HAP-1 (cell line): Measurements from ENCODE around the gene NFYA.

Experiments
- DNase-seq, 2 experiments: peaks; one replicate each; pipeline ENCODE4 v3.0.0-alpha.2; 2016 to 2020; ENCODE audit warnings: low spot score in 2 of 2
- H3K27me3 ChIP-seq: fragments of 250-450 bp; sonication (Bioruptor Pico); 2 replicates; pipeline ENCODE4 v1.5.1; 2020; ENCODE audit warnings: low read depth, mild to moderate bottlenecking, moderate library complexity
- H3K36me3 ChIP-seq: fragments of 250-450 bp; sonication (Bioruptor Pico); replicated peaks from 2 replicates; pipeline ENCODE4 v1.5.1; 2020; ENCODE audit warnings: mild to moderate bottlenecking
- H3K4me1 ChIP-seq: fragments of 250-450 bp; sonication (Bioruptor Pico); 2 replicates; pipeline ENCODE4 v1.5.1; 2020; ENCODE audit warnings: mild to moderate bottlenecking
- H3K4me3 ChIP-seq: fragments of 250-450 bp; sonication (Bioruptor Pico); 2 replicates; pipeline ENCODE4 v1.5.1; 2020; ENCODE audit warnings: mild to moderate bottlenecking, moderate library complexity
- H3K9me3 ChIP-seq: fragments of 250-450 bp; sonication (Bioruptor Pico); 2 replicates; pipeline ENCODE4 v1.5.1; 2020; ENCODE audit warnings: mild to moderate bottlenecking, moderate library complexity
- in situ Hi-C: fragments of 300-500 bp; cut with MboI; formaldehyde crosslinking; loops from 3 replicates; pipeline ENCODE4 v1.14.3; 2020; ENCODE audit warnings: low sequenced_read_pairs, inconsistent platforms, mixed read lengths

Gene NFYA

DNA sequence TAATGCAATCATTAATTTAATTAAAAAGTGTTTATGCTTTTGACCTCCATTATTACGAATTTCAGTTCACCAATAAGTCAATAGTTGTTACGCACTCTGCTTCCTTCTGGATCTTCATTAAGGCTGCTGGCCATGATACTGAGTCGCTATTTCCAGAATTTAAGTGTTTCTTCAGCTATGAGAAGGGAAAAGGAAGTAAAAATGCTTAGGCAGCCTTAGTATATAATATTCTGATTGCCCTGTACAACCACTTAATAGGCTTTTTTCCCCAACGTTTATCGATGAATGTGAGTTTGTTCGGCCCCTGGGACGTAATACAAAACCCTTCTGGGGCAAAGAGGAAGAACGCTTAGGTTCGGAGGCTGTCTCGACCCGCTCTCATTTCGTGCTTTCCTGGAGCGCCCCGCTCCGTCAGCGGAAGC lies 1.3 kb upstream of the NFYA start:
- Histone ChIP-seq H3K4me3 (peak overlapping the region; percentile 81), H3K27me3 (no peaks in the 10 kb centered on the region), H3K9me3 (no peaks in the 10 kb centered on the region), H3K36me3 (peaks cover 16% of the 10 kb centered on the region), H3K4me1 (peaks cover 25% of the 10 kb centered on the region)
- no peak for DNase-seq
- in situ Hi-C loops = no loop called here

DNA sequence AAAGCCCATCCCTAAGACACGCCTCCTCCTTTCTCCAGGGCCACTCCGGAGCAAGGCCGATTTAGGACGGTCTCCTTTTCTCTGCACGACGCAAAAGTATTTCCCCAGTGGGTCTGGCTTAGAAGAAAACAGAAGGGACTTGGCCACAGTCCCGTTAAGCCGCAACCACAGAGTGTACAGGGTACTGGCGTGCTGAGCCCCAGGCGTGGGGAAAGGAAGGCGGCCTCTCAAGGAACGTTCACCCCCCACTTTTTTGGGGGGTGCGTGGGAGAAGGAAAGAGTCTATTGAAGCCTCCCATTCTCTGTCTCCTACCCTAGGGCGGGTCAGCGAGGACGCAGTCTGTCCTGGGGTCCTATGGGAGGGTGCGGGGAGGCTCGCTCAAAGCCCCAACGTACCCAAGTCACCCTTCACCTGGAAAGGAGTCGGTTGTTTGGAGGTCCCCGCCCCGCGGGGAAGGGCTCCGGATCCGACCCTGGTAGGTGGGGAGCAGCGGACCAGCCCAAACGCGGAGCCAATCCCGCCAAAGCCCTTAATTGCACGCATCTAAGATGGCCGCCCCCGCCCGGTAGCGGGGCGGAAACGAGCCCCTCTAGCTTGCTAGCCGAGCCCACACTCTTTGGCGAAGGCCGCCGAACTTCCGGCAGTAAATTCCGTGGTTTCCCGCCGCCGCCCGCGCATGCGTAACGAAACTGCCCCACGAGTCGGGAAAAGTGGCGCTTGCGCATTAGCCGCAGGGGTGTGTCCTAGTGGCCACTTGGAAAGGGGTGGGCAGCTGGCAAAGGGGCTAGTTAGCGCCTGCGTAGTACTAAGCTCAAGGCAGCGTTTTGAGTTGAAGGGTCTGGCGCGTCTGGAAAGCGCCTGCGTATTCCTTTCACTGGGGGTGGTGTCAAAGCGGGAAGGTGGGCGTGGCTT lies 595 bp upstream of the NFYA start, which contains the start of gene OARD1:
OARD1 (minus strand) TSS at position 434 of the 913 bp plus-strand sequence. CDS start 722 bp downstream, outside the sequence.
- peak; percentile 95 to 99 for DNase-seq
- Histone ChIP-seq H3K4me3 (peak within 1 kb of the TSS; percentile 81), H3K4me1 (peaks cover 25% of the 10 kb centered on the region), H3K27me3 (no peaks in the 10 kb centered on the region), H3K36me3 (peaks cover 13% of the 10 kb centered on the region; the same call in 1 of the 2 replicates), H3K9me3 (no peaks in the 10 kb centered on the region)
- in situ Hi-C loops = no loop called here

DNA sequence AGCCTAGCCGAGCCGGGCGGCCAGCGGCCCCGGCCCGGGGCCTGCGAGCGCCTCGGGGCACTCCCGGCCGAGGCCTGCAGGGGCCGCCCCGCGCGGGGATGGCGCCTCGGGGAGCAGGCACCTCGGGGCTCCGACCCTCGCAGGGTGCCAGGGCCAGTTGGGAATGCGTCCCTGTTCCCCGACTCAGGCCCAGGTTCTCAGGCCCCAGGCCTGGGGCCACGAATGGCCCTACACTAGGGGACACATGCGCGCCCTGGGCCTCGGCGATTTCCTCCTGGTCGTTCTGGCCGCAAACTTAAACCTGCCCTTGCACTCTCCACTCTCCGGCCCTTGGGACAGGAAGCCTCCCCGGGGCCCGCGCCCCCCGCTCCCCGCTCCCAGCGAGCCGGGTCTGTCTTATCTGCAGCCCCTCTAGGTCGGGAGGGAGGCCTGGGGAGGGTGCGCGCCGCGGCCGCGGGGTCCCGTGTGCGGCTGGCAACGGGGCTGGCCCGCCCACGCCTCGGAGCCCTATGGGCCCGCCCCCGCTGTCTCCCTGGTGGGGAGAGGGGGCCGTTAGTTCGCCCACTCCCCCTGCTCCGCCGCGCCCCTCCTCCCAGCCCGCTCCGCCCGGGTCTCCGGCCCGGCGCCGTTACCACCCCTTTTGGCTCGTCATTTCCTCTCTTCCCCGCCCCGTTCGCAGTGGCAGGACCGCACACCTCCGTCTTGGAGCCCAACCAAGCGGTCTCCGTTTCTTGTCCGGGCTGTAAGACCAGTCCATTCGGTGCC lies 611 bp downstream of the NFYA start:
- H3K4me1 ChIP-seq = peaks cover 25% of the 10 kb centered on the region
- no peaks in the 10 kb centered on the region for H3K27me3 ChIP-seq
- DNase-seq = peak; percentile 81 to 94
- H3K4me3 ChIP-seq = peak overlapping the region; percentile 81
- in situ Hi-C loops = no loop called here
- peaks cover 8% of the 10 kb centered on the region; the same call in 1 of the 2 replicates for H3K36me3 ChIP-seq
- no peaks in the 10 kb centered on the region for H3K9me3 ChIP-seq

DNA sequence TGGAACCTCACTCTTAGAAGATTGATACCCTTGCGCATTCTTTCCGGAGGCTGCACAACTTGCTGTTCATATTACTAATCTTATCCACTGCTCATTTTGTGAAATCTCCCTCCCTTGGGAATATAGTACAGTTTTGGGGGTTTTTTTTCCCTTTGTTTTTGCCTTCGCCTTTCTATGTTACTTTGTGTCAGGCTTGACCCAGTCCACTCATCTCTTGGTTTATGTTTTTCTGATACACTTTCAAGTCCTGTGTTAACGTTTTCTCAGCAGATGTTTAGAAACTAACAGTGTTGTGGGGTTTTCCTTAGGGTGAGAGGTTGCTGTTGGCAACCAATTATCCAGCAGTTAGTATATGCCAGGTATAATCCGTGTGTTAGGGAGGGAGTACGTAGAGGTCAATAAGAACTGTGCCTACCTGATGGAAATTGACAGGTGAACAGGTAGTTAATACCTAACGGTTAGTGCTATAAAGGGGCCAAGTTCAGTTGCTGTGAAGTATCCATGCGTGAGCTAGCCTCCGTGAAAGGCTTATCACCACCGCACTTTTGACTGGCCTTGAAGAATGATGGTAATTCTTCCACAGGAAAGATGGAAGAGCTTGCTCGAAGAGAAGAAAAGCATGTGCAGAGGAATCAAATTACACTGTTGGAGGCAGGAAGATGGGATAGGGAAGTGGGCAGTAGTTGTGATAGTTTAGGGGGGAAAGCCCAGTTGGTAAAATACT lies 1.4 kb downstream of the NFYA start:
- in situ Hi-C loops = no loop called here
- peaks cover 14% of the 10 kb centered on the region for H3K36me3 ChIP-seq
- peaks cover 25% of the 10 kb centered on the region for H3K4me1 ChIP-seq
- no peaks in the 10 kb centered on the region for H3K9me3 ChIP-seq
- no peaks in the 10 kb centered on the region for H3K27me3 ChIP-seq
- peak in 1 of 2 experiments; percentile 18 for DNase-seq
- peak overlapping the region; percentile 81 for H3K4me3 ChIP-seq

DNA sequence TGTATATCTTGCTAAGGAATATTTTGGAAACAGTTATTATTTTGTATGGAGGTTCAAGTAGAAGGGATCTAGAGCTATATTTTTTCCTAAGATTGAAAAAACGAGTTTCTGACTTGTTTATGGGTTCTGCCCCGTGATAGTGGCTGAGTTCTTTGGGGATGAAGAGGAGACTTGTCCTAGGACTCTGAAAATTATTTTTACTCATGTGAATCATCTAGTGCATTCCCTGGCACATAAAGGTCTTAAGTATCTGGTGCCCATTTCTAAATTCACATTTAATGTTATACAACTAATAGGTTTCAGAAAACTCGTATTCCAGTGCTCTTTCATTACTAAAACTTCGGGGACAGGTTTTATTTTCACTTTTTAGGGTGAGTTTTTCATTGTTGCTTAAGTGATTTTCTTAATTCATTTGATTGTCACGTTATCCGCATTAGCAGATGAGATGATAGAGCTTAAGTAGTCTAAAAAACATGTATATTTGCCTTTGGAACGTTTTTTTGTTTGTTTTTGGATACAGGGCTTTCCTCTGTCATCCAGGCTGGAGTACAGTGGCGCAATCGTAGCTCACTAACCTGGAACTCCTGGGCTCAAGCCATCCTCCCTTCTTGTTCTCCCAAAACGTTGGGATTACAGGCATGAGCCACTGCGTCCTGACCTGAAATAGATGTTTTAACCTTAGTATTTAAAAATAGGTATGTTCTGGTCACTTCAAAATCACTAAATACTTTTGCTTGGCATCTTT lies 2.1 kb downstream of the NFYA start:
- H3K9me3 ChIP-seq = no peaks in the 10 kb centered on the region
- H3K36me3 ChIP-seq = peaks cover 22% of the 10 kb centered on the region
- no peaks in the 10 kb centered on the region for H3K27me3 ChIP-seq
- no peak for DNase-seq
- peak overlapping the region; percentile 81 for H3K4me3 ChIP-seq
- in situ Hi-C loops = no loop called here
- H3K4me1 ChIP-seq = peaks cover 25% of the 10 kb centered on the region

DNA sequence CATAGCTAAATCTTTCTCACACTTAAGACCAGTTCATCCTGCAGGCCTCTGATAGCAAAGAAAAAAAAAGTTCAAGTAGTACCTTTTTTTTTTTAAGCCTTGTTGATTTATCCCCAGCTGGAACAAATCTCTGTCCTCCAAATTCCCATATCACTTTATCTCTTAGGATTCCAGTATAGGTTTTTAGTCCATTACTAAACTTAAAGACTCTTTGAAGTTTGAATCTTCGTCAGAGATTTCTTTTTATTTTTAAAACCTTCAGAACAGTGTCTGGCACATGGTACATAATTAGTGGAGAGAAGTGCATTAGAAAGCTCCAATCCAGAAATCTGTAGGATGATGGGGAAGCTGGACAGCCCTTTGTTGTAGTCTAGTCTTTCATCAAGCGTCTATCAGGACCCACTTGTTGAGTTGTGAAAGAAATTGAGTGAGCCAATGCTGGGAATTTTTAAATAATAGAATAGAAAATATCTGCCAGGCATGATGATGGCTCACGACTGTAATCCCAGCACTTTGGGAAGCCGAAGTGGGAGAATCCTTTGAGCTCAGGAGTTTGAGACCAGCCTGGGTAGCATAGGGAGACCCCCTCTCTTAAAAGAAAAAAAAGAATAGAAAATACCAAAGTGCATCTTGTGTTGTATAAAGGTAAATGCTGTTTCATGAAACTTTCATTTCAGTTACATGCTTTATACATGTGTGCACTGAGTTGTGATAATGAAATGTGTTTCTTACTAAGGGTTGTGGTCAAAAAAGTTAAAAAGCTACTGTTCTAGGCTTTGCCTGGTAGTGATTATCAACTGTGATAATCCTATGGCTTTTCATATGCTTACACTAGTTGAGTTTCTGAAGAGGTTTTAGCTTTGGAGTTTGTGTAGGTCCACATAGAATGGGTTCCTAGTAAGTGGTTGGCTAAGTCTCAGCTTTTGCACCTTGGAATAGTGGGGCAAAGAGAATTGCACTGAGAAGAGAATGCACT lies 3.2 kb downstream of the NFYA start:
- no peaks in the 10 kb centered on the region for H3K9me3 ChIP-seq
- in situ Hi-C loops = no loop called here
- peaks cover 25% of the 10 kb centered on the region for H3K36me3 ChIP-seq
- no peak overlapping the region for H3K4me3 ChIP-seq
- no peaks in the 10 kb centered on the region for H3K27me3 ChIP-seq
- DNase-seq = no peak
- peaks cover 21% of the 10 kb centered on the region for H3K4me1 ChIP-seq

DNA sequence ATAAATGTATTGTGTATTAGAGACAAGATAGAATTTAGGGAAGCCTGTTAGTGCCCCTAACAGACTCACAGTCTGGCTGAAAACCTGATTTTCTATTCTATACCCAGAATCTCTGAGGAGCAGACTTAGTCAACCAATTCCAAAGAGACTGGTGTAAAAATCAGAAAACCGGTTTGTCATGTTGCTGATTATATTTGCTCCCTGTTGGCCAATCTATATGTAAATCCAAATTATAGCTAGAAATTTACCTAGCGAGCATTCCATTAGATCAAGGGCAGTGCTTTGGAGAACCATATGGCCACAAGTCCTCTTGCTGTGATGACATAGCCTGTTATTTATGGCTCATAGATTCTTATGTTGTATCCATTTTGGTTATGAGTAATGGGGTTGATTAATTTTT lies 4.8 kb downstream of the NFYA start:
- H3K4me3 ChIP-seq = no peak overlapping the region
- H3K9me3 ChIP-seq = no peaks in the 10 kb centered on the region
- peaks cover 34% of the 10 kb centered on the region for H3K36me3 ChIP-seq
- peaks cover 21% of the 10 kb centered on the region for H3K4me1 ChIP-seq
- in situ Hi-C loops = no loop called here
- no peaks in the 10 kb centered on the region for H3K27me3 ChIP-seq
- DNase-seq = no peak

DNA sequence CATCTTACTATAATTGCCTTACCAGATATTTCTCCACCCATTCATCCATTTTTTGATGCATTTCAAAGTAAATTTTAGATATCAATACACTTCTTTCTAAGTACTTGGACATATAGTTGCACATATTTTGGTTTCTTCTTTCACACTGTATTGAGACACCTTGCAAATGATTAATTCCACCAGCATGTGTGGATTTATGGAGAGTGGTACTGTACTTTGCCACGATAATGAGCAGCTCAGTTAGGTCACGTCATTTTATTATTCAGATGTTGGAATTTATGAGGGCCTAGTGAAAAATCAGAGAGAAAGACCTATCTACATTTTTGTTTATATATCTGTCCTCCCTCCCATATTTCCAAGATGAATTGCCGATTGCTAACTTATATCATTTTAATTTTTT lies 5.3 kb downstream of the NFYA start:
- in situ Hi-C loops = no loop called here
- Histone ChIP-seq H3K36me3 (peaks cover 36% of the 10 kb centered on the region), H3K4me1 (peaks cover 21% of the 10 kb centered on the region), H3K27me3 (no peaks in the 10 kb centered on the region), H3K9me3 (no peaks in the 10 kb centered on the region), H3K4me3 (no peak overlapping the region)
- no peak for DNase-seq

DNA sequence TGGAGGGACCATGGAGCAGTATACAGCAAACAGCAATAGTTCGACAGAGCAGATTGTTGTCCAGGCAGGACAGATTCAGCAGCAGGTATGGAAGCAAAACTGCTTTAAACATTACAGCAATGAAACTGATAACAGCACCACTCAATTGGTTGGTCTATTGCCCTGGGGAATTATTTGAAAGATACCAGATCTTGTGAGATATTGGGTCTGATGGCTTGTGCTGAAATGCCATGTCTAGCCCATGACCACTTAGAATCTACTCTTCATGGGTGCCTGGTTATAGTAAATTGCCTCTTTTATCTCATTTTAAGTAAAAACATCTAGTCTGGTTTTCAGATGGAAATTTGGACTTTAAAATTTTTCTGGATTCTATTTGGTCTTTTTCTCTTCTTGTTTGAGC lies 6.3 kb downstream of the NFYA start:
- in situ Hi-C loops = no loop called here

DNA sequence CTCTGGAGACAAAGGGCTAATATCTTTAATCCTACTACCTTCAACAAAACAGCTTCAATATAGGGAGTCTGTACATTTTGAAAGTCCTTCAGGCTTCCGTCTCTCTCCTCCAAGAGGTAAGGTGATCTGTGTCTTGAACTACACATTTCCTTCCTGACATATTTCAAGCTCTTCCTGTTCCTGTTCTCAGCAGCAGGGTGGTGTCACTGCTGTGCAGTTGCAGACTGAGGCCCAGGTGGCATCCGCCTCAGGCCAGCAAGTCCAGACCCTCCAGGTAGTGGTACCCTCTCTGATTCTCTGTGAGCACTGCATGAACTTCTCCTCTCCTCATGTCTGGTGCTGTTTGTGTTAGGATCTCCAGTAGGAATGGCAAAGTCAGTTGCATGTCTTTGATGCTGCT lies 7.8 kb downstream of the NFYA start:
- H3K4me3 ChIP-seq = no peak overlapping the region

More for the DNA sequence above, 6.3 kb downstream of the NFYA start:
- Histone ChIP-seq H3K4me1 (peaks cover 21% of the 10 kb centered on the region), H3K9me3 (no peaks in the 10 kb centered on the region), H3K27me3 (no peaks in the 10 kb centered on the region), H3K36me3 (peaks cover 46% of the 10 kb centered on the region), H3K4me3 (no peak overlapping the region)
- DNase-seq = no peak

DNA sequence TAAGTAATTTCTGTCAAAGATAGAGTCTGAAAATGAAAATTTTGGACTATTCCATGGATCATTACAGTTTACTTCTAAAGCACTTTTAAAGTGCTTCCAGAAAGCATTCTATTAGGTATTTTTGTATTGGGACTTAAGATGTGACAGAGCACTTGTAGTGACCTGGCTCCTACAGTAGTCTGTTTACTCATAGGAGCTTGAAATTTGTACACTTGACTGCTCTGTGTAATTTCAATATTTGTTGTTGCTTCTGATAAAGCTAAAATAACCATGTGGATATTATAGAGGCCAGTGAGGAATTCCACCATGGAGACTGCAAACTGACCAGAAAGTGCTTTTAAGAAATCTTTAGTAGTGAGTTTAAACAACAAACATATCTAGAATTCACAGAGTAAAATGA lies 10.3 kb downstream of the NFYA start:
- Histone ChIP-seq H3K9me3 (no peaks in the 10 kb centered on the region), H3K36me3 (peaks cover 52% of the 10 kb centered on the region), H3K4me1 (no peaks in the 10 kb centered on the region), H3K27me3 (no peaks in the 10 kb centered on the region), H3K4me3 (no peak overlapping the region)
- in situ Hi-C loops = no loop called here
- DNase-seq = no peak

More for the DNA sequence above, 7.8 kb downstream of the NFYA start:
- Histone ChIP-seq H3K27me3 (no peaks in the 10 kb centered on the region), H3K36me3 (peaks cover 47% of the 10 kb centered on the region), H3K9me3 (no peaks in the 10 kb centered on the region), H3K4me1 (peaks cover 9% of the 10 kb centered on the region)
- no peak for DNase-seq
- in situ Hi-C loops = no loop called here

DNA sequence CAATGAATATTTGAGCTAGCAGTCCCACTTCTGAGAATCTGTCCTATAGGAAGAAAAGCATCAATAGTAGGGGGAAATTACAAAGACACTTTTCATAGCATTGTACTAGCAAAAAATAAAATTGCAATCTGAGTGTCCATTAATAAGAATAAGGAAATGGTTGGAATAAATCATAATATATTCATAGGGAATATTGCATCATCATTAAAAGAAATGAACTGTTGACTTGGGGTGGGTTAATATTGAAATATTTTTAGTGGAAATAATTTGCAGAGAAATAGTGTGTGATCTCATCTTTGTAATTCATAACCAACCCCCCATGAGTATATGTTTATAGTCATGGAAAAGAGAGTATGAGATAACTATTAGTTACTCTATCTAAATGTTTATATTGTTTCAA lies 12.4 kb downstream of the NFYA start:
- in situ Hi-C loops = no loop called here

More for the DNA sequence above, 12.4 kb downstream of the NFYA start:
- no peak for DNase-seq
- H3K4me1 ChIP-seq = no peaks in the 10 kb centered on the region
- no peaks in the 10 kb centered on the region for H3K27me3 ChIP-seq
- H3K4me3 ChIP-seq = no peak overlapping the region
- no peaks in the 10 kb centered on the region for H3K9me3 ChIP-seq
- peaks cover 37% of the 10 kb centered on the region for H3K36me3 ChIP-seq
